ENCODE results near the gene COMMD7.

- peak in 1 of 4 donors; percentile 30 for TF ChIP-seq CTCF (IDR thresholded peaks at IDR 0.05)
- TF ChIP-seq POLR2A (IDR thresholded peaks at IDR 0.05): peak; percentile 21
These were observed 18.8 kb upstream of the COMMD7 start, which contains the start of gene DNMT3B for GRCh38 chr20:32761831-32762753.
